GM19328 (cell line): ENCODE measurements around the gene GMPS.
"Not testable (repeated sequence)": the region's sequence is repeated elsewhere in the genome, so short reads cannot be mapped to it uniquely, and the experiment has no call there.

Source experiments
- ATAC-seq: cut with Tn5 transposase; IDR thresholded peaks from one replicate; pipeline ENCODE4 v1.9.1; 2021; ENCODE audit warnings: mild to moderate bottlenecking, moderate library complexity; ENCODE audit not compliant: unreplicated experiment

GMPS gene

DNA sequence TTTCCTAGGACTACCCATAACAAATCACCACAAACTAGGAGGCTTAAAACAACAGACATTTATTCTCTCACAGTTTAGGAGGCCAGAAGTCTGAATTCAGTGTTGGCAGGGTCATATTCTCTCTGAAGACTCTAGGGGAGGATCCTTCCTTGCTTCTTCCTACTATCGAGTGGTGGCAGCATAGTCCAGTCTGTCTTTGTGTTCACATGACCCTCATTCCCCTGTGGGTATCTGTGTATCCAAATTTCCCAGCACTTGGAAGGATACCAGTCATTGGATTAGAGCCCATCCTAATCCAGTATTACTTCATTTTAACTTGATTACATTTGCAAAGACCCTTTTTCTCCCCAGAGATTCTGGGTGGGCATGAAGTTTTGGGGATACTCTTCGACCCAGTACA is 63.8 kb downstream of the GMPS start:
- ATAC-seq: no peak

DNA sequence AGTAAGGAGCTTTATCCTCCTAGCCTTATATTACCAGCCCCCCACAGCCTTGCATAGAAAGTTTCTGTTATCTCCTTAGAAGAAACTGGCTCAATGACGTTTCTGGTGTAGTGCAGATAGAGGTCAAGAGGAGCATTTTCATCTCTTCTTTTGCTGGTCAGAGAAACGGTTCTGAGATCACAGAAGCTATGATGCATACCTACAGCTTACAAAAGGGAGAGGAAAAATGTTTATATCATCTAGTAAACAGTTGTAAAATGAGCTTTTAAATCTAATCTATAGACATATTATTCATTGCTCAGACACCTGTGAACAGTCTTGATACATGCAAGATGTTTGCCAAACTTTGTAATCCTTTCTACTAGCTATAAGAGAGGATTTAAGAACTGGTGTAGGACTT is 68.0 kb downstream of the GMPS start:
- ATAC-seq: no peak

DNA sequence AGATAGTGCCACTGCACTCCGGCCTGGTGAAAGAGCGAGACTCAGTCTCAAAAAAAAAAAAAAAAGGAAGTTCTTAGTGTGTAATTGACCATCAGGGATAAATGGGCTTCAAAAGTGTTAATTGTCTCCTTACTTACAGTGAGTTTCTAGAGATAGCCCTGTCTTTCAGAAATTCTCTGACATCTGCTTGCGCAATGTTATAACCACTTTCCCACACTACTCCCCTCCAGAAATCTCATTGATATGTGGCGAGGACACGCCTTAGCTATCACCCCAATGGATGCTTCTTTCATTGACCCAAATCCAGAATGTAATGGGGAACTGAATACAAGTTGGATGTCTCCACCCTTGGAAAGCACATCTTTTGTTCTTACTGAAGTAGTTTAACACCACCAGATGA is 70.9 kb downstream of the GMPS start:
- ATAC-seq: no peak

DNA sequence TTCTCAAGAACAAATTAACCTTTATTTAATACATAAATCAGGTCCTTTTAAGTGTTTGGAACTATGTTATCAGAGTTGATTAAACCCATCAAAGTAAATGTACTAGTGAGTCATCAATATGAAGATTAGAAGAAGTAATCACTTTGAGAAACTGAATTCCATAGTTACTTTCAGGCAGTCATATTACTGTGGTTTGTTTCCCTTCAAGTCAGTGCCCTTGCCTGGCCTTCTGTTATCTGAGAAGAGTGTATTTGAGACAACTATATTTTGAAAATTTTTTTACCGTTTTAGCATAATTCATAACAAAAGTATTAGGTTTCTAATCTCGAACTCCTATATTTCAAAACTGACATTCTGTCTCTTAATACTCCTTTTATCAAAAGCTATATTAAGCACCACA is 73.6 kb downstream of the GMPS start:
- no peak for ATAC-seq

DNA sequence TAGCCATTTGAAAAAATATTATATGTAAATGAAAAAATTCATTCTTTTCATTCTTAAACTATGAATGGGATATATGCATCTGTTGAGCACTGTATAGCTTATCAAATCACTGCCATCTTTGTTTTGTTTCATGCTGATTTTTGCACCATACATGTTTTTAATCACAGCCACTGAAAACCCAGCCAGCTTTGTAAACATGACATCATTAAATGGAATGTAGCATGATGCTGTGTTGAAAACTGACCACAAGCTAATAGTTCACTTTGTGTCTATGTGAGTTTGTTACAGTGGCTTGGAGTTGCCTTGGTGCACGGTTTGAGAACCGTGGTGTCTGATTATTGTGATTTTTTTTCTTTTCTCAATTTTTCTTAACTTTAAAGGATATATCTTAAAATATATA is 75.7 kb downstream of the GMPS start:
- no peak for ATAC-seq

DNA sequence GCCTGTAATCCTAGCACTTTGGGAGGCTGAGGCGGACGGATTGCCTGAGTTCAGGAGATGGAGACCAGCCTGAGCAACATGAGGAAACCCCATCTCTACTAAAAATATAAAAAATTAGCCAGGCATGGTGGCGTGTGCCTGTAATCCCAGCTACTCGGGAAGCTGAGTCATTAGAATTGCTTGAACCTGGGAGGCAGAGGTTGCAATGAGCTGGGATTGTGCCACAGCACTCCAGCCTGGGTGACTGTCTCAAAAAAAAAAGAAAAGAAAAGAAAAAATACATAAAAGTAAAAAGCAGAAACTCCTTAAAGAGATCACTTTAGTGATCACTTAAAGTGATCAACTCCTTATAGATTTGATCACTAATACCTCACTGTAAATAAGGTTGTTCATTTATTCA is 78.0 kb downstream of the GMPS start:
- ATAC-seq: no peak

DNA sequence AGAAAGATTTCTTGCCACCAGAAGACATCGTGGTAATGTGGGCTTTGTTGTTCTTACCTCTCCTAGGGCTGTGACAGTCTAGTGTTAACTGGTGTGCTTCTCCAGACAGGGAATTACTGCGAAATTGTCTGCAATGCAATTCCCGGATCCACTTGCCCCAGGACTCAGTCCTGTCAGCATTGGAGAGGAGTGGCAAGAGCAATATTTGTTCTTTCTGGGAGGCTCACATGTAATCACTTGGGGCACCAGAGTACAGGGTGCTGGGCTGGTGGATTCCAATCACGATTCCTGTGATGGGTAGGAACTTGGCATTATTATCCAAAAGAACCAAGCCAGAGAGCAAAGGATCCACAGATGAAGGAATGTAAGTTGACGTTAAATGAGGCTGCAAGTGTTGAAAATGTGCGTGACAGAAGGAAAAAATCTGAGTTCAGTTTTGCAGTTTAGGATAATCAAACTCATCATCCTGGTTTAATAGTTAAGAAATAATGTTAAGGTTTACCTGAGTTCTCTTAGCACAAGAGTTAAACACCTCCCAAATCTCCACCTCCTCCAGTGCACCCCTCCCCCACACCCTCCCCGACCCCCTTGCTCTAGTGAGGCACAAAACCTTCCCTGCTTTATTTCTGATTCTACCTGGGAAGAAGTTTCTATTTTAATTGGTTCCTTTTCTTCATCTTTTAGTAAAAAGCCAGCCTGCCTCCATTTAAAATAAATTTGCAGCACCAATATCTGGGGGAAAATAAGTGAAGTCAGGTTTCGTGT is 79.2 kb downstream of the GMPS start:
- ATAC-seq: no peak

DNA sequence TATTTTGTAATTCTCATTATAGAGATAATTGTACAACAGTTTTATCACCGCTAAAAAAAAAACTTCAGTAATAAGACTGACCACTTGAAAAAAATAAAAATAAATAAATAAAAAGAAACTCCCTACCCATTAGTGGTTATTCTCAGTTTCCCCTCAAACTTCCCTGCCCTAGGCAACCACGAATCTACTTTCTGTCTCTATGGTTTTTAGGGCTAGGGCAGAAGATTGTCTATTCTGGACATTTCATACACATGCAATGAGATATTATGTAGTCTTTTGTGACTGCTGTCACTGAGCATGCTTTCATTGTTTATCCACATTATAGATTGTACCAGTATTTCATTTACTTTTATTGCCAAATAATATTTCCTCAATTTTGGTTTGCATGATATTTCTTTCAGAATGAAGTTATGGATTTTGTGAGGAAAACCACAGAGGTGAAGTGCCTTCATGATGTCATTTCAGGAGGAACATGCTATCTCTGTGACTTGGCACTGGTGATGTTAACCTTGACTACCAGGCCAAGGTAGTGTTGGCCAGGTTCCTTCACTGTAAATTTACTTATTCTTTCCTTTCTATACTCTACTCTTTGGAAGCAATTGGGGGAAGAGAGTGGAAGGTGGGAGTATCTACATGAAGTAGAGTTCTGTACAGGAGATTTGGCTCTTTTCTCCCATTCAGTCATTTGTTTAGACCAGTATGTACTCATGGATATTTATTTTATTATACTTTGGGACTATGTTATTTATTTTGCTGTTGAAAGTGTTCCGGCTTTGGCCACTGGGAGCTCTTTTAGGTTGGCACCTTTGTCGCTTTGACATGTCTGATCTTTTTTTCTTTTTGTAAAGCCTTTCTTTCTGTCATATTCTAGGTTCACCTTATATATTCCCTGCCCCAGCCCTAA is 86.3 kb downstream of the GMPS start:
- no peak for ATAC-seq

DNA sequence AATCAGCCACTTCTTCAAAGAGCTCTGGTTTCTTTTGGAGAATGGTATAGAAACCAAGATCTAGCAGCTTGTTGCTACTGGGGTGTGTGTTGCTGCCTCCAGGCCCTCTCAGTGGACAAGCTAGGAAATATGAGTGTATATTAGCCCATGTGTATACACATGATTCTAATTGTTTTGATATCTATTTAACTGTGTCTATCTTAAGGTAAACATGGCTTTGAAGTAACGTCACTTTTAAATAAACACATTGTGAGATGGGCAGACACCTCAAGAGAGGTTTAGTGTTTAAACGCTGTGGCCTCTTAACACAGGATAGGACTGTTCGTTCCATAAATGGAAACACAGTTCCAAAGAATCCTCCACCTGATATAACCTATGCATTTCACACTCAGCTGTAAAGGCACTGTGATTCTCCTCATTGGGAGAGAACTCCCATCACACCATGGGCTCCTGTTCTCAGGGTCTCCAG is 87.0 kb downstream of the GMPS start:
- no peak for ATAC-seq

DNA sequence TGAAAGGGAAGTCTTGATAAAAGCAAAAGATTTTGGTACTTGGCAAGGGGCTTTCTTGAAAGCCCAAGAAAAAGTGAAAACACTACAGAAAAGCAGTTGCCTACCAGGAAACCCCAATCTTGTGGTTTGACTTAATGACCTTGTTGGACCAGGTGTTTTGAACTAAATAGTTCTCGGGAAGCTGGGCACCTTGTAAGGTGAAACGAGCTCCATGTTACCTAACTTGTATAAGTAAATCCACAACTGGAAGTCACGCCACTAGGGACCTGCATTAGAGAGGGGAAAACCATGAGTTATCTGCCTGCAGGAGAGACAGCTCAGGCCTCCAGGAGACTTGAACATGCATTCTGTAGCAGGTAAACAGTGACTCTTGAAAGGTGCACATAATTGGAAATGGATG is 88.2 kb downstream of the GMPS start:
- no peak for ATAC-seq

DNA sequence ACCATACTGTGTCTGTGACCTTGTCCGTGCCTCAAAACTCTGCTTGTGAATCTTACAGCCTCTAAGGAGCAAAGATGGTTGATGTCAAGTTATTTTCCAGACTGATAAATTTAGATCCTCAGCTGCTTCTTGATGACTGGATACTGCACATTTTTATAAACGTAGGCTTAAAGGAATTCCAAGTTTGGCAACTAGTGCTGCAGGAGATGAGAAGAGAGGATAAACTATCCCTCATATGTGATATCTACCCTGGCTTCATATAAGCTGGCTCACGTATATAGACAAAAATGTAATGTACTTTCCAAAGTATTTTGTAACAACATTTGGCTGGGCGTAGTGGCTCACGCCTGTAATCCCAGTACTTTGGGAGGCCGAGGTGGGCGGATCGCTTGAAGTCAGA is 89.6 kb downstream of the GMPS start:
- no peak for ATAC-seq

DNA sequence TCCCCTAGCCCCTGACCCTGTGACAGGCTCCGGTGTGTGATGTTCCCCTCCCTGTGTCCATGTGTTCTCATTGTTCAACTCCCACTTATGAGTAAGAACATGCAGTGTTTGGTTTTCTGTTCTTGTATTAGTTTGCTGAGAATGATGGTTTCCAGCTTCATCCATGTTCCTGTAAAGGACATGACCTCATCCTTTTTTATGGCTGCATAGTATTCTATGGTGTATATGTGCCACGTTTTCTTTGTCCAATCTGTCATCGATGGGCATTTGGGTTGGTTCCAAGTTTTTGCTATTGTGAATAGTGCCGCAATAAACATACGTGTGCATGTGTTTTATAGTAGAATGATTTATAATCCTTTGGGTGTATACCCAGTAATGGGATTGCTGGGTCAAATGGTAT is 90.6 kb downstream of the GMPS start:
- ATAC-seq: not testable (repeated sequence)

DNA sequence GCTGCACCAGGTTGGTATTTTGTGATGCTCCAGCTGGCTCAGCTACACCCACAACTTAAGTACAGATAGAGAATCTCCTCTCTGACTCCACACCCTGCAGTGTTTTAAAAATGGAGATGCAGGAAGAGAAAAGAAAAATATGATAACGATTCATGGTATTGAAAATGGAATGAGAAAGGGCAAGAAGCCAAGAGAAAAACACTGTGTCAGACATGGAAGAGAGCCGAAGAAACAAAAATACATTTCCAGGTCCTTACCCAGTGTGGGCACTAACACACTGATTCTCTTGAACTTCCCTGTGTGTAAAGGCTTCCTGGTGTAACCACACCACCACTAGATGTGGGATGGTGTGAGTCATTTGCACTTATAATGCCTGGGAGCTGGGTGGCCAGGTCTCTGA is 93.1 kb downstream of the GMPS start:
- no peak for ATAC-seq

DNA sequence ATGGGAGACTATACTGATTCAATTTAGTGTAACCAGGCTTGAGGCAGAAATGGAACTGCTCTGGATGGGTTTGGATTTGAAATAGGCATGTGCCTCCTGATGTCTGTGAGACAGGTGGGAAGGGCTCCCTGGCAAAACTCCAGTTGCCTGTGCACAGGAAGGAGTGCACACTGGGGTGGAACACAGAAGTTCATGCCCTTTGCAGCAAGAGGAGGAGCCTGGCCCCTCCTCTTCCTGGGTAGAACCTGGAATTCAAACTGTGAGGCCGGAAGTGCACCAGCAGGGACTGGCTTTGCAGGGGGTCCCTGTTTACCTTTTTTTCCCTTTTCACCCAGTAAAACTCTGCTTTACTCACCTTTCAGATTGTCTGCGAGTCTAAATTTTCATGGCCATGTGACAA is 99.9 kb downstream of the GMPS start:
- ATAC-seq: no peak

DNA sequence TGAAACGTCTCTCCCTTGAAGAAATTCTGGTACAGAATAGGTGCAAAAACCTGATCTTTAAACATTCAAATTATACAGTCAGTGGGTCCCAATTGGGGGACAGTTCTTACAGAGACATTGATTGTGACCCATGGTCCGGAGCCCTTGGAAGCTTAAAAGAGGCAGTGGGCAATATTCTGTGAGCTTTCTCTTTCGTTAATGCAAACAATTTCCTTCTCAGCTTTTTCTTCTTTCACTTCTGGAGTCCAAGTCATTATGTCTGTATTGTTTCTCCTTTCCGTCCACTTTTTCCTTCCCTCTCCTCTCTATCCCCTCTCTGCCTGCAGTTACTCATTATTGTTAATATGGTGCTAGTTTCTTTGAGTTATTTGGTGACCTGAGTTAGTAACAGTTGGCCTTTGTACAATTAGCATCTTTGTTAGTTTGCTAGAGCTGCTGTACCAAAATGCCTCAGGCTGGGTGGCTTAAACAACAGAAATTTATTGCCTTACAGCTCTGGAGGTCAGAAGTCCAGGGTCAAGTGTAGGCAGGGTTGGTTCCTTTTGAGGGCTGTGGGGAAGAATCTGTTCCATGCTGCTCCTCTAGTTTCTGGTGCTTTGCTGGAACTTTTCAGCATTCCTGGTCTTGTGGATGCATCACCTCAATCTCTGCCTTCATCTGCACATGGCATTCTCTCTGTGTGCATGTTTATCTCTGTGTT is 102.6 kb downstream of the GMPS start:
- ATAC-seq: no peak

DNA sequence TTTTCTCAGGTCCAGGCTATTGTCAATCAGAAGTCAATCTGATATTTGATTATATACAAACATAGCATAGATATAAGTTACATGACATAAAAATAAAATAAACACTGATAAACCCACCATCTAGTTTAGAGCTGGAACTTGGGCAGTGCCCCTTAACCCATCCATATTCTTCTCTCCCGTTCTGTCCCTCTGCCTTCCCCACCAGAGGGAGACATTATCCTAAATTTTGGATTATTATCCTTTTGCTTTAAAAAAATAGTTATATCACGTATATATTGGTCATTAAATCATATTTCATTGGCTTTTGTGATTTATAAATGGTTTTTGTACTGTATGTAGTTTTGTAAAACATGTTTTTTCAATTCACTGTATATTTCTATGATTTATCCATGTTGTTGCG is 107.9 kb downstream of the GMPS start:
- no peak for ATAC-seq

DNA sequence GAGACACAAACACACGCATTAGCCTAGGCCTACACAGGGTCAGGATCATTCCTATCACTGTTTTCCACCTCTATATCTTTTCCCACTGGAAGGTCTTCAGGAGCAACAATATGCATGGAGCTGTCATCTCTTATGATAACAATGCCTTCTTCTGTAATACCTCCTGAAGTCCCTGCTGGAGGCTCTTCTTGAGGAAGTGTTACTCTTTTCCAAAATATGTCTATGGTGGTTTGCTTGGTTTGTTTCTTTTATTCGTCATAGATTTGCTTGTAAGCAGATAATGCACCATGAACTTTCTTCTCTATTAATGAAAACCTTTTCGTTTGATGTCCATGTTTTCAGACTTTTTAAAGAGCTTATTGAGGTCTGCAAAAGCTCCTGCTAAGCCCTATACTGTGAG is 109.3 kb downstream of the GMPS start:
- no peak for ATAC-seq

DNA sequence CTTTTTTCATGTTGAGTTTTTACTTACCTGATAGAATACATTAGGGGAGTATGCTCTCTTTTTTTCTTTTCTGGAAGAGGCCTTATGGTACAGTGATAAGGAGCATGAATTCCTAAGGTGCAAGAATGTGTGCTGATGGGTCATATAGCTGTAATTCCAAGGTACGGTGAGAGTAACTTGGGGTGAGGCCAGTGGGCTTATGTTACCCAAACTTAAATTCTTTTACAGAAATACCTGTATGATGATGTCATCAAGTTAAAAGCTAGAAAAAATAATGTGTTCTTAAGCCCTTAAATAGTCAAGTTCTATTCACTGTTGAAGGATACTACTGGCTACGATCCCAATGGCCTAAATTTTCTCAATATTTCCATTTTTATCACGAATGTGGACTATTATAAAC is 111.2 kb downstream of the GMPS start:
- no peak for ATAC-seq

DNA sequence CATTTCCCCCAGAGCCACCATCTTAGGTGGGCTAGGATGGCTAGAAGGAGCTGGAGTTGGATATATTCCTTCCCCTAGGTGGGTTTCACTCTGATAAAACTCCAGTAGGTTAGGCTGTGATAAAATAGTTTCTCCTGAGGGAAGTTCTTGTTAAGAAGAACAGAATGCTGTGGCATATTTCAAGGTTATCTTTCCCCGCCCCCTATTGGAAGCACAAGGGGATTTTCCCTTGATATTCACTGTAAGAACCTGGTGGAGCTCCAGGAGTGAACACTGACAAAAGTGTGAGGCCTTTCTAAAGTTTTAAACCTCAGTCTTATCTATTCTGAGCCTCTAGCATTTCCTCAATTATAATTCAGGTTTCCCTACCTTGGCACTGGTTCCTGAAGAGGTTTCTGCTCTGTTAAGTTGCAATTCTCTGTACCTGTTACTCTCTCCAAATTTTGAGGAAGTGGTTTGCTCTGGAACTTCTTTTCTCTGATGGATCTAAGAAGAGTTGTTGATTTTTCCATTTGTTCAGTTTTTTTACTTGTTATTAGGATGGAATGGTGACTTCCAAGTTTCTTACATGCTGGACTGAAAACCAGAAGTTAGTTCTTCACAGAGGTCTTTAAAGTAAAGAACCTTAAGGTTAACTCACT is 113.5 kb downstream of the GMPS start:
- ATAC-seq: no peak

DNA sequence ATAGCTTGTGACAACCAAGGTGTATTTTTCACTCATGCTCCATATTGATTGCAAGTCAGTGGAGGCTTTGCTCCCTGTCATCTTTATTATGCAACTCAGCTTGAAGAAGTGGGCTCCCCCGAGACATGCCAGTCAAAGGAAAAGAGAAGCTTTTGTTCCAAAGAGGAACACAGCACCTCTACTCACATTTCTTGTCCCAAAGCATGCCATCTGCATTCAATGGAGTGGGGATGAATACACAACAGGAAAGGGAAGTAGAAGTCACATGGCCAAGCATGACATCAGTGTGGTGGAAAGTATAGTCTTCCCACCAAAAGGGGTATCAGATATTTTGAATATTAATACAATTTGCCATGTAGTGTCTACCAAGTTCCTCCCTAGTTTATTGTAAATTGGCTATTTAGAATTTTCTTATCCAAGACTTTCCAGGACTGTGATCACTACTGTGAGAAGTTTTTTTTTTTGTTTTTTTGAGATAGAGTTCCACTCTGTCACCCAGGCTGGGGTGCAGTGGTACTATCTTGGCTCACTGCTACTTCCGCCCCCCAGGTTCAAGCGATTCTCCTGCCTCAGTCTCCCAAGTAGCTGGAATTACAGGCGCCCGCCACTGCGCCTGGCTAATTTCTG is 114.5 kb downstream of the GMPS start:
- no peak for ATAC-seq

DNA sequence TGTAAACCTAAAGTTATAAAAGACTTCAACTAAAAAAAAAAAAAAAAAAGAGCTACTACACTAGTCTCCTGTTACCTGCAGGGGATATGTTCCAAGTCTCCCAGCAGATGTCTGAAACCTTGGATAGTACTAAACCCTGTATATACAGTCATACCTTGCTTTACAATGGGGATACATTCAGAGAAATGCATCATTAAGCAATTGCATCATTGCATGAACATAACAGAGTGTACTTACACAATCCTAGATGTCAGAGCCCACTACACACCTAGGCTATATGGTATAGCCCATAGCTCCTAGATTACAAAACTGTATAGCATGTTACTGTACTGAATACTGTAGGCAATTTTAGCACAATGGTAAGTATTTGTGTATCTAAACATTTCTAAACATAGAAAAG is 119.1 kb downstream of the GMPS start:
- ATAC-seq: no peak
